Mammary epithelial cell (primary cell): ENCODE data around the gene TNFRSF13B.

Experiments
- CTCF ChIP-seq, 2 donors: IDR thresholded peaks in 1 of 2; conservative IDR thresholded peaks in 1 of 2; 2 replicates each; pipeline ENCODE4 v1.5.1; 2011 to 2012; ENCODE audit warnings: inconsistent platforms in 2 of 2, low read length in 2 of 2, mild to moderate bottlenecking in 2 of 2, control low read depth in 1 of 2, low read depth in 1 of 2; ENCODE audit not compliant: insufficient read depth in 1 of 2; ENCODE audit errors: extremely low read depth in 1 of 2
- EZH2 ChIP-seq: IDR thresholded peaks from 2 replicates; pipeline ENCODE4 v1.6.1; 2012; ENCODE audit warnings: low read length, inconsistent platforms, borderline replicate concordance

- TF ChIP-seq CTCF (conservative IDR thresholded peaks at IDR 0.05 in 1 of 2, IDR thresholded peaks at IDR 0.05 in 1 of 2; ENCODE audit: extremely low read depth in 1 of 2, insufficient read depth in 1 of 2, low read depth in 1 of 2, low read length in 2 of 2) (no peak), EZH2 (no peak)
Measured at GRCh38 chr17:16980813-16981731, 9.2 kb upstream of the TNFRSF13B start.
